ENCODE data around the gene ZNF507.
"Not testable (repeated sequence)": the region's sequence is repeated elsewhere in the genome, so short reads cannot be mapped to it uniquely, and the experiment has no call there.

The ZNF507 gene

DNA sequence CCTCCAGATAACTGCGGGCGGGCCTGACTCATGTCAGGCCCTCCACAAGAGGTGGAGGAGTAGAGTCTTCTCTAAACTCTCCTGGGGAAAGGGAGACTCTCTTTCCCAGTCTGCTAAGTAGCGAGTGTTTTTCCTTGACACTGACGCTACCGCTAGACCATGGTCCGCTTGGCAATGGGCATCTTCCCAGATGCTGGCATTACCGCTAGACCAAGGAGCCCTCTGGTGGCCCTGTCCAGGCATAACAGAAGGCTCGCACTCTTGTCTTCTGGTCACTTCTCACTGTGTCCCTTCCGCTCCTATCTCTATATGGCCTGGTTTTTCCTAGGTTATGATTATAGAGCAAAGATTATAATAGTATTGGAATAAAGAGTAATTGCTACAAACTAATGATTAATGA is 31.7 kb downstream of the ZNF507 start:
- TF ChIP-seq, protein P1, sequence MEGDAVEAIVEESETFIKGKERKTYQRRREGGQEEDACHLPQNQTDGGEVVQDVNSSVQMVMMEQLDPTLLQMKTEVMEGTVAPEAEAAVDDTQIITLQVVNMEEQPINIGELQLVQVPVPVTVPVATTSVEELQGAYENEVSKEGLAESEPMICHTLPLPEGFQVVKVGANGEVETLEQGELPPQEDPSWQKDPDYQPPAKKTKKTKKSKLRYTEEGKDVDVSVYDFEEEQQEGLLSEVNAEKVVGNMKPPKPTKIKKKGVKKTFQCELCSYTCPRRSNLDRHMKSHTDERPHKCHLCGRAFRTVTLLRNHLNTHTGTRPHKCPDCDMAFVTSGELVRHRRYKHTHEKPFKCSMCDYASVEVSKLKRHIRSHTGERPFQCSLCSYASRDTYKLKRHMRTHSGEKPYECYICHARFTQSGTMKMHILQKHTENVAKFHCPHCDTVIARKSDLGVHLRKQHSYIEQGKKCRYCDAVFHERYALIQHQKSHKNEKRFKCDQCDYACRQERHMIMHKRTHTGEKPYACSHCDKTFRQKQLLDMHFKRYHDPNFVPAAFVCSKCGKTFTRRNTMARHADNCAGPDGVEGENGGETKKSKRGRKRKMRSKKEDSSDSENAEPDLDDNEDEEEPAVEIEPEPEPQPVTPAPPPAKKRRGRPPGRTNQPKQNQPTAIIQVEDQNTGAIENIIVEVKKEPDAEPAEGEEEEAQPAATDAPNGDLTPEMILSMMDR (IDR thresholded peaks at IDR 0.05; ENCODE audit: insufficient read depth, low read depth, low read length, missing control alignments): peak; percentile 14
- H3K4me3 ChIP-seq (ENCODE audit: low read depth, low read length): not testable (repeated sequence)
- DNase-seq (ENCODE audit: low read depth): peak; percentile 17

DNA sequence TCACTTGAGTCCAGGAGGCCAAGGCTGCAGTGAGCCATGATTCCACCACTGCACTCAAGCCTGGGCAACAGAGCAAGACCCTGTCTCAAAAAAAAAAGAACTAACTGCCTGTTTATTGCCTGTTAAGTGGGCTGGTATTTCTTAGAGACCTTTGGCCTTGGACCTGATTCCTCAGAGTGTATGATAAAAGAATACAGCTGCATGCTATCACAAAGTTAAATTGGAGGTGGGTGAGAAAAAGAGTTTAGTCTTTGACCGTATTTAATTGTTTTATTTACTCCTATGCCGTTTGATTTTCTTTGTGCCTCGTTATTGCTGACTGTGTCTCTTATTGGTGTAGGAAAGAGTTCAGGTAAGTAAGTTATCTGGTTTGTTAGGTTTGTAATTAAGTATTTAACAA is 34.9 kb downstream of the ZNF507 start:
- TF ChIP-seq, protein P1 (IDR thresholded peaks at IDR 0.05; ENCODE audit: insufficient read depth, low read depth, low read length, missing control alignments): no peak
- DNase-seq (ENCODE audit: low read depth): no peak
- no peak overlapping the region for H3K4me3 ChIP-seq (ENCODE audit: low read depth, low read length)

DNA sequence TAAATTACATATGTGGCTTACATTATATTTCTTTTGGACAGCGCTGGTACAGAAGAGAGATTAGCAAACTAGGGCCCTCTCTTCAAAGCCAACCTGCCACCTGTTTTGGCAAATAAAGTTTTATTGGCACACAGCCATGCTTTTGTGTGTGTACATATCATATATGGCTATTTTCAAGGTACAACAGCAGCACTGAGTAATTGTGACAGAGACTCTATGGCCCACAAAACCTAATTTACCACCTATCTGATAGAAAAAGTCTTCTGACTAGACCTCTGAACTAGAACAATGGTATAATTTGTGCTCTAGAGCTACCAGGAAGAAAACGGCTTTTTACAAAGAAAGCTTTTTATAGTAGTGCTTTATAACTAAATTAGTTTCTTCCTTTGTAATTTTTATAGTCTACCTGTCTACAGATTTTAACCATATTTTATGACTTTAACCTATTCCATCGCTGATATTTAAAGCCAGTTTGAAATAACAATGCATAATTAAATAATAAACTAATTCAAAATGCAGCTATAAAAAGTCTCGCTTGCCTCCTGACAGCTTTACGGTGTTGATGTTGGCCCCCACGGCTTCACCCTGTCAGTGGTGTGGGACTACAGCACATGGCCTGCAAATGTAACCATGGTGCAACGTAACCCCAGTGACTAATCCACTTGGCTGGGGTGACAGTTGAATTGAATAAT is 42.4 kb downstream of the ZNF507 start:
- H3K4me3 ChIP-seq (ENCODE audit: low read depth, low read length): no peak overlapping the region
- TF ChIP-seq, protein P1 (IDR thresholded peaks at IDR 0.05; ENCODE audit: insufficient read depth, low read depth, low read length, missing control alignments): no peak
- DNase-seq (ENCODE audit: low read depth): no peak

DNA sequence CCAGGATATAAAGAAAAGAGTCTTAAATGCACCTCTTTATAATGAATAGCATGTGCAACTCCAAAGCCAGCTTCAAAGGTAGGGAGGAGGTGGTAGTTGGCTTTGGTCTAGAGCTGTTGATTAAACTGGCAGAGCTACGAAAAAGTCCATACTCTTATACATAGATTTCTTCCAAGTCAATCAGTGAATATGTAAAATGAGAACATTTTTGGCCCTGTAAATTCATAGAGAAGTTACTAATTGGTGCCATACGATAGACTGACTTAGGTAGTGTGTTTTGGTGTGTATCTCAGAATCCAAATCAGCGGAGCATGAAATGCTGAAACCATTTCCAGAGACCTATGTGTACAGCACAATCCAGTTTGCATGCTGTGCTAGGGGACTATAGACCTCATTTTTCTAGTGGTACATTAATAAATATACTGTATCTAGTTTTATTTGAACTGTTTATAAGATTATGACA is 43.0 kb downstream of the ZNF507 start:
- no peak overlapping the region for H3K4me3 ChIP-seq (ENCODE audit: low read depth, low read length)
- TF ChIP-seq, protein P1 (IDR thresholded peaks at IDR 0.05; ENCODE audit: insufficient read depth, low read depth, low read length, missing control alignments): no peak
- DNase-seq (ENCODE audit: low read depth): no peak

DNA sequence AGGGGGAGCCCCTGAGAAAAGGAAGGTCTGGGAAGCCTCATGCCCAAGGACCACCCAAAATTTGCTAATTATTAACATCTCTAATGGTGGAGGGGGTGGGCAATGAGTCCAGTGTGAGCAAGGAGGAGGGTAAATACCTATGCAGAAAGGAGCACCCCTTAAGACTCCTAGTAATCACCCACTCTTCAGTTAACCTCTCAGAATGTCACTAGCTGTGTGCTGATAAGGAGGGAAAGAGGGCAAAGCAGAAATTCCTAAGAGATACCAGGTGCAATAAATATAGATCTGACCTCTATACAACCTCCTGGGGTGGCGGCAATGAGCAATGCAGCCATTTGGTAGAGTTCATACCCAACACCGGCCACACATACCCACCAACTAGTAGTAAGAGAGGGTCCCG is 47.5 kb downstream of the ZNF507 start:
- no peak for DNase-seq (ENCODE audit: low read depth)
- TF ChIP-seq, protein P1 (IDR thresholded peaks at IDR 0.05; ENCODE audit: insufficient read depth, low read depth, low read length, missing control alignments): no peak
- H3K4me3 ChIP-seq (ENCODE audit: low read depth, low read length): no peak overlapping the region

DNA sequence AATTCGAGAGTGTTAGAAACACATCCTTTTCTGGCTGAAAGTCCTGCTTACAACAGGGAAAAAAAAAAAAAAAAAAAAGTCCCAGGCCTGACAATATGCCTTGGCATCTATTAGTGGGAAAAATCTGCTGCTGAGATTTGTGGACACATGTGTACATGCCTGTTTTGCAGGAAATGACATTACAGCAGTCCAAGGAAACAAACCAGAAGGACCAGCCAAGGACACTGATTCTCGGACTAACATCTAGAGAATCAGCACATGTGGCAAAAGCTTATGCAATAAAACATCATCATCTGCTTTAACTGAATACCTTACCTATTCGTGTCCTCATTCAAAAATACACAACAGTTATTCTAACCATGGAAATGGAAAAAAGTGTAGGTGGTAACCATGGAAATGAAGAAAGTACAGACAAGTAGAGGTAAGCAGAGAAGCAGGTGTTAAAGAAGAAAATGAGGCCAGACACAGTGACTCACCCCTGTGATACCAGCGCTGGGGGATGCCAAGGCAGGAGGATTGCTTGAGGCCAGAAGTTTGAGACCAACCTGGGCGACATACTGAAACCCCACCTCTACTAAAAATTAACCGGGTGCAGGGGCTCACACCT is 50.7 kb downstream of the ZNF507 start:
- TF ChIP-seq, protein P1 (IDR thresholded peaks at IDR 0.05; ENCODE audit: insufficient read depth, low read depth, low read length, missing control alignments): no peak
- DNase-seq (ENCODE audit: low read depth): no peak
- no peak overlapping the region for H3K4me3 ChIP-seq (ENCODE audit: low read depth, low read length)

All from GM12865 (cell line).